Renal cortex interstitium (tissue), 15 donors: ENCODE results near the gene PHYKPL. TPM values are rescaled to one million over a fixed set of nuclear protein-coding genes. Genes with fewer than 3 reads are reported as not detected.

ENCODE experiments used
- DNase-seq, 11 donors: peaks; one replicate each; pipeline ENCODE4 v3.0.0-alpha.2; 2013; ENCODE audit warnings: low read depth in 9 of 11, low spot score in 4 of 11; ENCODE audit errors: extremely low read depth in 1 of 11
- long read RNA-seq, 16 experiments: transcript quantifications; one replicate each; lab custom pipeline, GENCODE V29; 2026
- polyA plus RNA-seq, 3 donors: library from polyadenylated mRNA; unstranded; fragments of 120-200 nt; gene quantifications; one replicate each; pipeline ENCODE4 v1.2.1, GENCODE V29; 2013; ENCODE audit not compliant: insufficient read length in 3 of 3

The PHYKPL gene
- polyA plus RNA-seq, result 100 to 1,000 TPM in 1 of 3 donors, 10 to 100 TPM in 2; 76.9 to 153 (median 77.8) TPM
- long read RNA-seq, donor 1, partial matches to known transcripts, result 0 of 5 reads
- long read RNA-seq, donor 1, other reads (novel, unspliced or antisense), result 0 of 5 reads
- long read RNA-seq, donor 2, transcript PHYKPL-201 (13 exons, 2,038 nt), result major isoform, 5 of 5 reads
- long read RNA-seq, donor 2, partial matches to known transcripts, result 0 of 5 reads
- long read RNA-seq, donor 2, other reads (novel, unspliced or antisense), result 0 of 5 reads
- long read RNA-seq, donor 3, transcript PHYKPL-201 (13 exons, 2,038 nt), result major isoform, 5 of 5 reads
- long read RNA-seq, donor 3, partial matches to known transcripts, result 0 of 5 reads
- long read RNA-seq, donor 3, other reads (novel, unspliced or antisense), result 0 of 5 reads
- long read RNA-seq, donor 4, partial matches to known transcripts, result 0 of 1 reads
- long read RNA-seq, donor 4, other reads (novel, unspliced or antisense), result 0 of 1 reads
- long read RNA-seq, donor 5, result 0 reads
- long read RNA-seq, donor 6, partial matches to known transcripts, result 0 of 3 reads
- long read RNA-seq, donor 6, other reads (novel, unspliced or antisense), result 0 of 3 reads
- long read RNA-seq, donor 7, partial matches to known transcripts, result 7 of 12 reads
- long read RNA-seq, donor 7, other reads (novel, unspliced or antisense), result 0 of 12 reads
- long read RNA-seq, donor 8, result 0 reads
- long read RNA-seq, donor 9, partial matches to known transcripts, result 252 of 316 reads
- long read RNA-seq, donor 9, other reads (novel, unspliced or antisense), result 61 of 316 reads
- long read RNA-seq, donor 10, partial matches to known transcripts, result 196 of 222 reads
- long read RNA-seq, donor 10, other reads (novel, unspliced or antisense), result 22 of 222 reads
- long read RNA-seq, donor 11, transcript PHYKPL-201 (13 exons, 2,038 nt), result major isoform, 7 of 9 reads
- long read RNA-seq, donor 11, partial matches to known transcripts, result 0 of 9 reads
- long read RNA-seq, donor 11, other reads (novel, unspliced or antisense), result 0 of 9 reads
- long read RNA-seq, donor 12, transcript PHYKPL-201 (13 exons, 2,038 nt), result major isoform, 5 of 5 reads
- long read RNA-seq, donor 12, partial matches to known transcripts, result 0 of 5 reads
- long read RNA-seq, donor 12, other reads (novel, unspliced or antisense), result 0 of 5 reads
- long read RNA-seq, donor 13, result 0 reads
- long read RNA-seq, donor 14, partial matches to known transcripts, result 0 of 4 reads
- long read RNA-seq, donor 14, other reads (novel, unspliced or antisense), result 0 of 4 reads
- long read RNA-seq, donor 15, partial matches to known transcripts, result 0 of 1 reads
- long read RNA-seq, donor 15, other reads (novel, unspliced or antisense), result 0 of 1 reads
- long read RNA-seq, donor 16, transcript PHYKPL-201 (13 exons, 2,038 nt), result major isoform, 9 of 725 reads
- long read RNA-seq, donor 16, transcript PHYKPL-205 (4 exons, 824 nt), result minor isoform, 5 of 725 reads
- long read RNA-seq, donor 16, partial matches to known transcripts, result 670 of 725 reads
- long read RNA-seq, donor 16, other reads (novel, unspliced or antisense), result 41 of 725 reads

DNA sequence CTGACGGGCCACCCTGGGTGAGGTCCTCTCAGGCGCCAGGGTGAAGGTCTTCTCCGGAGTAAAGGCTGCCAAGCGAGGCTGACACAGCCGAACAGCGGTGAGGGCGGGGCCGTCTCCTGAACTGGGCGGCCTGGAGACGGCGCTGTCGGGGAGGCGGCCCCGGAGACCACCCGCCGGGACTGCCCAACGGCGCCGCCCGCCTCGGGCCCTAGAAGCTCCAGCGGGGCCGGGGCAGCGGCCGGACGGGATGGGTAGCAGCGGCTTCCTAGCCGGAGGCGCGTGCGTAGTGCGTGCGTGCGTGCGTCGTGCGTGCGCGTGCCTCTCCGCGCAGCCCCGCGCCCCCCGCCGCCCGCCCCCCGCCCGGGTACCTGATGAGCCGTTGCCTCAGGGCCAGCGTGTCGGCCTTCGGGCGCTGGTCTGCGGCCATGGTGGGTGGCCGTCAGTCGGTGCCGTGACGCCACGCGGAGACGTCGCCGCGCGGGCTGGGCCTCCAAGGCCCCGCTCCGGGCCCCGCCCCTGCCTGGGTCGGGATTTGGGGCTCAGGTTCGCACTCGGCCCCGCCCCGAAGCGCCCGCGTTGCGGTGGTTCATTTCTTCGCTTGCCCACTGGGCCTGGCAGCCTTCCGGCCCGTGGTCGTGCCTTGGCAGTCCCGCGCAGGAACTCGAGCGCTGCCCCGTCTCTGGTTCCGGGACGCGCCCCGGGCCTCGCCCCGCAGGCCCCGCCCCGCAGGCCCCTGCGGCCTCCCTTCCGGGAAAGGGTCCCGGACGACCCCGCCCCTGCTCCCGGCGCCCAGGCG lies at the start of gene PHYKPL:
Gene PHYKPL, minus strand, starts transcription at position 679 of the 796 bp plus-strand sequence. Its CDS starts 252 bp downstream, at position 427.
- DNase-seq, result peak in 7 of 11 donors; percentile 17 to 67 (median 54)

DNA sequence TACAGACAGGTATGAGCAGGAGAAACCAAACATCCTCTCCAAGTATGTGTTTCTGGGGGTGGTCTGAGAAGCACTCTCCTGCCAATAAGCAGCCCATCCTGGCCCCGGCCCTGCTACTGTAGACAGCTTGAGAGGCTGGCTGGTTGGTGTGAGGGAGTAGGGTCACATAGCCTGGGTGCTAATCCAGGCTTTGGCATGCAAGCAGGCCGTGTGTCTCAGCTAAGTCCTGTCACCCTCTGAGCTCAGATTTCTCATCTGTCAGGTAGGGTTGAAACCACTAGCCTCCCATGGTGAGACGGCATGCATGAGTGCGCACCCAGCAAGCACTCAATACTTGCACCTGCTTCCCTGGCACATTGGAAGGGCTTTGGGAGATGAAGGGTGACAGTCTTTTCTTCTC lies 49.8 kb upstream of the PHYKPL start:
- no peak for DNase-seq

DNA sequence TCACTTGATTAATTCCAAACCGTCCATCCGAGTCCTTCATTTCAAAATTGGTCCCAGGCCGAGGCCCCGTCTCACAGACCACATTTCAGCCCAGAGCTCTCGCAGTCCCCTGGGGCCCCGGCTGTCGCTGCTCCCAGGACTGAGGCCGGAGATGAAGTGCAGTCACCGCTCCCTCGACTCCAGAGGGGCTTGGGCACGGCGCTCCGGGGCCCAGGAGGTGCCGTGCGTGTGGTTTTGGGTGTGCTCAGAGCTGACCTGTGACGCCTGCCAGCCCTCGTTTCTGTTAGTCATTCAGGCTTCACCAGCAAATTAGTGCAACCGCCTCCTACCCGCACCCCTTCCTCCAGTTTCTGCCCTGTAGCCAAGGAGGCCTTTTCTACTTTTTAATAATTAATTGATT lies 48.7 kb upstream of the PHYKPL start:
- no peak for DNase-seq

DNA sequence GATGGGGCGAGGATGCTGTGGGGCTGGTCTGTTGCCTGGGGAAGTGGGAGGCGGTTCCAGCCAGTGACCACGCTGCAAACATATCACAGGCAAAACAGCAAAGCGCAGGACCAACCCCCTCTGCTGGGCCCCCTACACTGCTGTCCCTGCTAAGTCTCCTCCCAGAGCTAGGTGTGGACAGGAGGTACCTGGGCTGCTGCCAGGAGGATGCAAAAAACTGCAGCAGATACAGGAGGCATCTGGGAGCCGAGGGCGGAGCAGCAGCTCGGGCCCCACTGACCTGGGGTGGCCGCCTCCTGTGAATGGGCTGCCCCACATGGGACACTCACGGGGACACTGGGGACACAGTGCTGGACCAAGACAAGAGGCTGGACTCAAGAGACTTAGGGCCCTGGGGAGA lies 48.0 kb upstream of the PHYKPL start:
- DNase-seq, result no peak

DNA sequence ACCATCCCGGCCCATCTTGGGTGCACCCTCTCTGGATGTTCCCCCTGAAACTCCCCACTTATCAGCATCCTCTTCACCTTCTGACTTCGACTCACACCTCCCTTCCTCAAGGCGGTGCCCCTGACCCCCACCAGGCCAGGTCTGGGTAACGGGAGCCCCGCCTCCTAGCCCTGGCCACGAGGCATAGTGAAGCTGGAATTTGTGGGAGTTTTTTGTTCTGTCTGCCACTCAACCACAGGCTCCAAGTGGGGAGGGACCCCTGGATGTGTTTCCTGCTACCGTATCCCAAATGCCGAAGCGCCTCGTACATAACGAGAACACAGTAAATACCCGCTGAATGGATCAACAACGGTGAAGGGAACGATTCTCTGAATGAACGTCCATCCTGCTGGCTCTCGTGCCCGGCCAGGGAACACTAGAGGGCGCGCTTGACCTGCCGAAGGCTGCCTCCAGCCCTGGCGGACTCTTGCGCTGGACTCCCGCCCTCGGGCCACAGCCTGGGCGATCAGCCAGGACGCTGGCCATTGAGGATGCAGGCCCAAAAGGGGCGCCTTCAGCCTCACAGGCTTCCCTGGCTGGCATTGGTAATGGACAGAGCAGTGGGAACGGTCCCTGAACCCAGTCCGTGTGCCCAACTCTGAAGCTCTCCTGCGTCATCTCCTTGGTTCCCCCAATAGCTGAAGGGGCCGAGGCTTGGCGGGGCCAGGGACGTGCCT lies 47.3 kb upstream of the PHYKPL start:
- peak; percentile 49 to 85 (median 75) for DNase-seq

DNA sequence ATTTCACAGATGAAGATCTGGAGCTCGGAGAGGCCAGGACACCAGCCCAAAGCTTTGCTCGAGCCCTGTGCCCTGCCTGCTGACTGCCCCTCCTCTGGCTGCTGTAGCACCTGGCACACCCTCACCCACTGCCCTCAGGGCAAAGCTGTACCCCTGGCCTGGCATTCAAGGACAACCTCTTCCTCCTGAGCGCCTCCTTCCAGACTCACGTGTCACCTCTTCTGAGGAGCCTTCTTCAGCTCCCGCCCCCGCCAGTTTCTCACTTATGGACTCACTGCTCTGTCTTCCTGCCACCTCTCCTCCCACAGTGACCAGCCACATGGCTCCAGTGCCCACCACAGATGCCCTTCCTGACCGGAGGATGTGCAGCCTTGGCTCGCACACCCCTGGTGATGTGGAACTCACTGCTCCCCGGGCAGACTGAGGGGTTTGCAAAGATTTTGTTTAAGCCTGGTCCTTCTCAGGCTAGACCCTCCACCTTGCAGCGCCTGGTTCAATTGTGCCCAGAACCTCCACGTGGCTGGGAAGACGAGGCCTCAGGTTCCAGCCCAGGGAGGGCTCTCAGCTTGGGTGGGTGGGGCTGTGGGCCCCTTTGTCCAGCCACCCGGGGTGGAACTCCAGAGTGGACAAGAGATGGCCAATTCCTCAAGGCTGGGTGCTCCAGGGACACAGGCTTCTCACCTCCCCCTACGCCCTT lies 46.6 kb upstream of the PHYKPL start:
- DNase-seq, result no peak

DNA sequence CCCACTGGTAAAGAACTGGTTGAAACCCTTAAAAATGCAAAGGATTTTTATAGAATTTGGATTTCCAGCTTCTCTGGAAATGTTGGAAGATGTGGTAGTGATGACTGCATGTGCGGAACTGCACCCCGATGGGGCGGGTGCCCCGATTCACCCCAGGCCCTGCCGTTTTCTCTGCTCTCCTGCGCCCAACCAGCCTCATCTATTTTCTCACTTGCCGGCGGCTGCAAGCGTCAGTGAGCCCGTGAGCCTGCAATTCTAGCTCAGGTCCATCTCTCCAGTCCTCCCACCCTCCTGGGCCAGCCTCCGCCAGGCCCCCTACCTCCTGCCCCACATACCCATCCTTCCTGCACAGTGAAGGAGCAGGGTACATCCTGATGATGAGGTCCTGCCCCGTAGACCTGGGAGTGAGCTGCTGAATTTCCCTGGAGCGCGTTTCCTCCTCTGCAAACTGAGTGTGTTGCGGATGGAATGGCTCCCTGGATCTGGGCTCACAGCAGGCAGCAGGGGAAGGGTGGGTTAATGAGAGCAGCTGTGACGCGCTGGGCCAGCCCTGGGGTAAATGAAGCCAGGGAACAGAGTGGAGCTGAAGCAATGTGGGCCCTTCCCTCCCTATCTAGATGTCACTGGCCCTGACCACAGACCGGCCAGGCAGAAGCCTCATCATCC lies 45.9 kb upstream of the PHYKPL start:
- DNase-seq, result no peak

DNA sequence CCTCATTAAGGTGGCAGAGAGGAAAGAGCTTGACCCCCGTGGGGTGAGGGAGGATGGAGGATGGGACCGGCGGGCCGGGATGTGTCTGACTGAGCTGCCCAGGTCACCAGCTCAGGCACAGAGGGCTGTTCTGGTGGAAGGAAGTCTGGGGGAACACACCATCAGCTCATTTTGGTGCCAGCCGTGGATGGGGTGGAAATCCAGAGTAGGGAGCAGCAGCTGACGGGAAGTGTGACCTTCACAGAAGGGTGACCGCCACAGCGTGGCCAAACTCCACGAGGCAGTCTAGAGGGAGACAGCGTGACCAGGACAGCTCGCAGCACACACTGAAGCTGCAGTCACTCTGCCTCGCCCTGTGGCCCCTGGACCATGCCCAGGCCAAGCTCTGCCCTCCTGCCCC lies 45.3 kb upstream of the PHYKPL start:
- DNase-seq, result no peak

DNA sequence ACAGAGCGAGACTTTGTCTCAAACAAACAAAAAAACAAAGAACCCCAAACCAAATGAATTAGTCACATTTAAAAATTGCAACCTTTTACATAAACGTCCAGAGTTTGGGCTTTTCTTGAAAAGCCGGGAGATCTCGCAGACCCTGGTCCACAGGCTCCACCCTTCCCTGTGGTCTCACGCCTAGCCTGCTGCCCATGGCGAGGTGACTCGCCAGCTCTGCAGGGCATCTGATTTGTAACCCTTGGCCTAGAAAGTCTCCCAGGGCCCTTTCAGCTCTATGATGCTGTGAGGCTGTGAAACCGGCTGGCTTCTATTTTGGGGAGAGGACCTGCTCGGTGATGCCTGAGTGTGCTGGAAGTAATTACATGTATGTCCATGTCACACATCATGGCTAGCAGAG lies 44.7 kb upstream of the PHYKPL start:
- no peak for DNase-seq

DNA sequence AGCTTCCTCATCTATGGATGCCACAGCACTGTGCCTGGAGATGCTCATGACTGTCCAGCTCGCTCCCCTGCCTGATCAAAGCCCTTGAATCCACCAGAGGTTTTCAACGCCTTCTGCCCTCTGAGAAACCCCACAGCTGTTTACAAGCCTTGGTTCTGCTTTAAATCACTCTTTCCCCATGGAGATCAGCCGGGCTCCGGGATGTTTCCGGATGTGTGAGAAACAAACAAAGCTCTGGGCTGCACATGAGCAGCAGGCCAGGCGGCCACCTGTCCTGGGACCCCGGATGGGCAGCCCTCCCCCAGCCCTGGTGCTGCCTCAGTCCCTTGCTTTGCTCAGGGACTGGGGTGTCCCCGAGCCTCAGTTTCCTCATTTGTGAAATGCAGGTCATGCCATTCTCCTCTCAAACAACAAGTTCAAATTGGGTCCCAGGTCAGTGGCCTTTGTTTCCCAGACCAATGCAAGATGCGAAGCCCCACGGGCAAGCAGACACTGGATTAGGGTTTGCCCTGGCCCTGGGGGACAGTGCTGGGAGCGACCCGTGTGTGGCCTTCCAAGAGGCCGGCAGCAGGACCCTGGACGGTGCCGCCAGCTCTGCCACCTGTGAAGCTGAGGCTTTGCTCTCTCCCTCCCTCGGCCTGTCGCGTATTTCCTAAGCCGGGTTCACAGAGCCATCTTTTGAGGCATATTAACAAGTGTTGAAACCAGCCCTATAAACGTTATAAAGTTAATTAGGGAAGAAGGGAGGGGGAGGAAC lies 42.4 kb upstream of the PHYKPL start:
- peak in 2 of 11 donors; percentile 29 to 32 for DNase-seq

DNA sequence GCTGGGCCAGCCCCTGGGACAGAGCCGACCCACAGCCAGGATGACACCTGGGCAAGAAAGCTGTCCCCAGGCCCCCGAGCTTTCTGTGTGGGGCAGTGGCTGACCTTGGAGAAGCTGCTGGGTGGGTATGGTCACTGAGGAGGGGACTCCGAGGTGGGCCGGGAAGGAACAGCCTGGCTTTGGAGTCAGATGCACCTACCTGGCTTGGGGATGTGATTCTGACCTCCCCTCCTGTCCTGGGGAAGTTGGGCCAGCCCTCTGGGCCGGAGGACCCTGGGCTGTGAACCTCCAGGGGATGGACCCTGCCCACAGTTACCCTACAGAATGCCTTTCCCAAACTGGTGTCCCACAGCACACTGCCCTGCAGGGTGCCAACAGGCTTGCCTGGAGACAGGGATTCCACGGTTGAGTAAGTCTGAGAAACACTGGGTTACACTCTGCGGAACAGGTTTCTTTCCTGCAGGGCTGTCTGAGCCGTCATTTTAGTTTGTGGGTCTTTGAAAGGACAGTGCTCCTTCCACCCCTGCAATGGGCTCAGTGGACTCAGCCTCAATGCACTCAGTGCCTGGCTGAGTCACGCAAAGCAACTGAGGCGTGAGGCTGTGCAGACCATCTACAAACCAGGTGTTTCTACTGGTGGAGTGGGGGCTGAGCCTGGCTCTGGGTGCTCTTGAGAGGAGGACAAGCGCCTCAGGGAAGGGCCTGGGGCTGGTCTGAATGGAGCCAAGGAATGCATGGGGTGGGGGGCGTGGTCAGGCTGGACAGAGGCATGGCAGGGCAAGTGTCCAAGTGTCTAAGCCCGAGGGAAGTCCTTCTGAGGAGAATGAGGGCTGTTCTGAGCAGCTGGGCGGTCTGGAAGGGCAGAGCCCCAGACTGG lies 41.3 kb upstream of the PHYKPL start:
- no peak for DNase-seq

DNA sequence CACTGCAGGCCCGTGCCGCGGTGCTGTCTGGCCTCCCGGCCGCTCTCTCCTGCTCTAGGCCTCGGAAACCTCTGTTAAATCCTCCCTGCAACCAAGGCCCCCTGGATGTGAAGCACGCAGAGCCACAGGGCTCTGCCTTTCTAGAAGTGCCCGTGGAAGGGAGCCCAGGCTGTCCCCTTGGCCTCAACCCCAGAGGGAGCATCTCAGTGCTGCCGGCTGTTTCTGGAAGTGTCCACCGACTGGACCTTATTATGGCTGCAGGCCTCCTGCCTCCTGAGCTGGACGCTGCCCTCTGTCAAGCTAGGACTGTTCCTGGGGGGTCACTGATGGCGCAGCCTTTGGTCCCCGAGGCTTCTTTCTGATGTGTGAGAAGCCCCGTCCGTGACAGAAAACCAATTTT lies 40.4 kb upstream of the PHYKPL start:
- DNase-seq, result no peak

DNA sequence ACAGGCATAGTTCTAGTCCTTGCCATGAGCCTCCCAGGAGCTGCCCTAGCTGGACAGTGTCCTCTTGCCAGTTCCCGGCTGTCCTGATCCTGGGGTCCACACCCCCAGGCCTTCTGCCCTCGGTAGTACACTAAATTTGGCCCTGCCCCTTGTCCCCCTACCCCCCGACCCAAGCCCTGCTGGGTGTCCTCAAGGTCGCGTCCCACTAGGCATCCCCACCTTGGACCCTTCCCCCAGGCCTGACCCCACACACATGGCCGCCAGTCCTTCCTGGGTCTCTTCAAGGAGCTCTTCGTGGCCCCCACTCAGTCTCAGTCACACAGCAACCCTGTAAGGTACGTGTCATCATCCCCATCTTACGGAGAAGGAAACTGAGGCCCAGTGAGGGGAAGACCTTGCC lies 40.0 kb upstream of the PHYKPL start:
- DNase-seq, result no peak

DNA sequence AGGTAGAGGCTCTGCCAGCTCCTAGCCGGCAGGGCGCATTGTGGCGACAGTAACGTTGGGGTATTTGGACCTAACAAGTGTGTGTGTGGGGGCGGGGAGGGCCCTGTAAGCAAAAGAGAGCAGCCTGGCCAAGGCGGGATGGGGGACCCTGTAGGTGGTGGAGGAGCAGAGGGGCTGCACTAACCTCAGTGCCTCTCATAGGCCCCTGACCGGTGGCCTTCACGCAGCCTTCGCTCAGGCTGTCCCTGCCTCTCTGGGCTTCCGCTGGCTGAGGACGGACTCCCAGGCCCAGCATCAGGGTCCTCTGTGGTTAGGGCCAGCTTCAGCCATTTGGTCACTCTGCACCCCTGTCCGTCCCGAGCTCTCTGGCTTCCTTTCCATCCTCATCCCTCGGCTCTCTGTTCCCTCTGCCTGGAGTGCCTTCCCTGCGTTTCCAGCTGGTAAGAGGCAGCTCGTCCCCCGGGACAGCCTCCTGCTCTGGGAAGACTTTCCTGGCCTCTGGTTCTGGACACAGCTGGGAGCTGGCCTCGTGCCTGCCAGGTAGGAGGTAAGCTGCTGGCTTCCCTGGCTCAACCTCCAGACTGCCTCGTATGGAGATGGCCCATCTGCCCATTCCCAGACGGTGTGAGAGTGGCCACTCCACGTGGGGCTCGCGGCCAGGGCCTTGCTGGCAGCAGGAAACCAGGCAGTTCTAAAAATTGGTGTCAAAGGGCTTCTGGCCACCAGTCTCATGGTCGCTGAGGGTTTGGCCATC lies 39.3 kb upstream of the PHYKPL start:
- DNase-seq, result no peak
